HepG2 (cell line): ENCODE data around the gene BAHCC1. TPM values are rescaled to one million over a fixed set of nuclear protein-coding genes. Genes with fewer than 3 reads are reported as not detected.

Experiments
- ATF5 ChIP-seq: sonication (generic); formaldehyde crosslinking; IDR thresholded peaks from 2 replicates; pipeline ENCODE4 v1.4.0; 2020; ENCODE audit warnings: mild to moderate bottlenecking, low read depth, missing genetic modification reagents
- ELK4 ChIP-seq: sonication (generic); formaldehyde crosslinking; IDR thresholded peaks from 2 replicates; pipeline ENCODE4 v1.9.0; 2021; ENCODE audit warnings: missing genetic modification reagents, borderline replicate concordance
- GABPB1 ChIP-seq: IDR thresholded peaks from 2 replicates; pipeline ENCODE4 v1.6.1; 2016; ENCODE audit warnings: mild to moderate bottlenecking, missing genetic modification reagents, moderate library complexity, missing compliant biosample characterization
- HMG20B ChIP-seq: conservative IDR thresholded peaks from 2 replicates; pipeline ENCODE4 v1.6.1; 2016; ENCODE audit warnings: missing genetic modification reagents, missing compliant biosample characterization
- KDM5B ChIP-seq: sonication (generic); formaldehyde crosslinking; IDR thresholded peaks from 2 replicates; pipeline ENCODE4 v1.4.0; 2020; ENCODE audit warnings: missing genetic modification reagents, mild to moderate bottlenecking, borderline replicate concordance
- KLF13 ChIP-seq: sonication (generic); formaldehyde crosslinking; IDR thresholded peaks from 2 replicates; pipeline ENCODE4 v1.4.0; 2020; ENCODE audit warnings: mild to moderate bottlenecking, missing genetic modification reagents
- RARA ChIP-seq: IDR thresholded peaks from 2 replicates; pipeline ENCODE4 v1.6.1; 2016; ENCODE audit warnings: missing genetic modification reagents, missing compliant biosample characterization
- SNAPC2 ChIP-seq: sonication (generic); formaldehyde crosslinking; IDR thresholded peaks from 2 replicates; pipeline ENCODE4 v1.8.1; 2022; ENCODE audit warnings: mild to moderate bottlenecking, missing genetic modification reagents
- SNAPC4 ChIP-seq: sonication (generic); formaldehyde crosslinking; IDR thresholded peaks from 2 replicates; pipeline ENCODE4 v1.4.0; 2020; ENCODE audit warnings: mild to moderate bottlenecking, missing genetic modification reagents
- SNAPC5 ChIP-seq: sonication (generic); formaldehyde crosslinking; IDR thresholded peaks from 2 replicates; pipeline ENCODE4 v1.8.1; 2023; ENCODE audit warnings: mild to moderate bottlenecking, missing genetic modification reagents, borderline replicate concordance
- SRSF9 ChIP-seq: fragments of 200-400 bp; formaldehyde crosslinking; IDR thresholded peaks from 2 replicates; pipeline ENCODE4 v1.6.1; 2018; ENCODE audit warnings: borderline replicate concordance, mild to moderate bottlenecking, low read depth, low read length; ENCODE audit not compliant: insufficient read depth, poor library complexity, severe bottlenecking
- ZFP41 ChIP-seq: sonication (generic); formaldehyde crosslinking; IDR thresholded peaks from 2 replicates; pipeline ENCODE4 v1.4.0; 2020; ENCODE audit warnings: mild to moderate bottlenecking, missing genetic modification reagents, borderline replicate concordance
- ZIK1 ChIP-seq: sonication (generic); formaldehyde crosslinking; IDR thresholded peaks from 2 replicates; pipeline ENCODE4 v1.5.0; 2020; ENCODE audit warnings: mild to moderate bottlenecking, low read depth, missing genetic modification reagents, borderline replicate concordance
- ZMAT5 ChIP-seq: sonication (generic); formaldehyde crosslinking; IDR thresholded peaks from 2 replicates; pipeline ENCODE4 v1.5.0; 2020; ENCODE audit warnings: mild to moderate bottlenecking, low read depth, missing genetic modification reagents, borderline replicate concordance
- ZNF350 ChIP-seq: sonication (generic); formaldehyde crosslinking; IDR thresholded peaks from 2 replicates; pipeline ENCODE4 v1.4.0; 2020; ENCODE audit warnings: mild to moderate bottlenecking, low read depth, missing genetic modification reagents, borderline replicate concordance
- ZNF496 ChIP-seq: sonication (generic); formaldehyde crosslinking; IDR thresholded peaks from 2 replicates; pipeline ENCODE4 v1.8.1; 2023; ENCODE audit warnings: mild to moderate bottlenecking, moderate library complexity, missing genetic modification reagents; ENCODE audit not compliant: insufficient replicate concordance
- ZNF556 ChIP-seq: sonication (generic); formaldehyde crosslinking; IDR thresholded peaks from 2 replicates; pipeline ENCODE4 v1.4.0; 2020; ENCODE audit warnings: mild to moderate bottlenecking, missing genetic modification reagents, borderline replicate concordance
- ZNF589 ChIP-seq: sonication (generic); formaldehyde crosslinking; conservative IDR thresholded peaks from 2 replicates; pipeline ENCODE4 v1.8.0; 2022; ENCODE audit warnings: mild to moderate bottlenecking, moderate library complexity, missing genetic modification reagents
- ZNF7 ChIP-seq: IDR thresholded peaks from 2 replicates; pipeline ENCODE4 v1.6.1; 2016; ENCODE audit warnings: missing biosample characterization, missing genetic modification reagents
- ZNF782 ChIP-seq: sonication (generic); formaldehyde crosslinking; IDR thresholded peaks from 2 replicates; pipeline ENCODE4 v1.4.0; 2020; ENCODE audit warnings: missing genetic modification reagents, mild to moderate bottlenecking, borderline replicate concordance
- polyA plus RNA-seq, 8 experiments: library from polyadenylated mRNA; depleted of rRNA in 3 of 8; stranded (reverse) in 7 of 8; unstranded in 1 of 8; fragments of >200 nt; fragmentation: Illumina TruSeq in 4 of 8; extraction: Trizol in 4 of 8; gene quantifications; 2 replicates each; pipeline versions ENCODE4 v1.2.1 to v1.2.3, GENCODE V29; 2011 to 2016; ENCODE audit warnings: low read depth in 4 of 8, missing spikeins in 1 of 8, mixed read lengths in 1 of 8; ENCODE audit not compliant: insufficient read depth in 1 of 8
- total RNA-seq, 5 experiments: library from RNA; depleted of rRNA; stranded (reverse); fragments of >200 nt; fragmentation: Illumina TruSeq; extraction: Trizol; gene quantifications; 2 replicates each; pipeline ENCODE4 v1.2.3, GENCODE V29; 2016; ENCODE audit warnings: low read depth in 1 of 5

Gene BAHCC1
- total and polyA plus RNA-seq, 2 of the 13 experiments (the other 11 are each of a cell fraction or from before 2014, with no cell fraction given): 1.4 to 1.7 TPM

- TF ChIP-seq ELK4 (CRISPR knock-in tag) (no peak), ZMAT5 (no peak), ZNF556 (no peak), ZNF496 (CRISPR knock-in tag) (no peak), ZFP41 (no peak), SNAPC5 (CRISPR knock-in tag) (peak; percentile 32; the same call in 1 of the 2 replicates), SNAPC4 (CRISPR knock-in tag) (peak; percentile 79), ZNF7 (CRISPR knock-in tag) (no peak), GABPB1 (CRISPR knock-in tag) (peak; percentile 17; the same call in 1 of the 2 replicates), ZNF589 (no peak), SRSF9 (no peak), ATF5 (CRISPR knock-in tag) (no peak), SNAPC2 (CRISPR knock-in tag) (0 out of 2 replicates have a peak, but pooled peaks have one; percentile 24), ZNF782 (CRISPR knock-in tag) (peak; percentile 59; the same call in 1 of the 2 replicates), KDM5B (CRISPR knock-in tag) (no peak), HMG20B (CRISPR knock-in tag) (no peak), KLF13 (CRISPR knock-in tag) (no peak), ZIK1 (CRISPR knock-in tag) (no peak), ZNF350 (peak; percentile 23; the same call in 1 of the 2 replicates), RARA (CRISPR knock-in tag) (peak; percentile 33; the same call in 1 of the 2 replicates)
Measured at GRCh38 chr17:81349397-81350319, 45.6 kb upstream of the BAHCC1 start (continued).
